Measurements from ENCODE around the gene HUS1. TPM values are rescaled to one million over a fixed set of nuclear protein-coding genes. Genes with fewer than 3 reads are reported as not detected.
A peak's percentile ranks its signal among the peaks of the same experiment; 100 is the strongest.

Gene HUS1
- total and polyA plus RNA-seq, 2 of the 13 experiments (the other 11 are each of a cell fraction or from before 2014, with no cell fraction given), result 14.8 to 16.9 TPM

GRCh38 chr7:47979145-47979831 is at the start of gene HUS1 (continued):
- peak; percentile 72; the same call in 1 of the 2 replicates for TF ChIP-seq NCOR1 (IDR thresholded peaks at IDR 0.05; ENCODE audit: borderline replicate concordance, low read length)
- no peak for TF ChIP-seq ZNF841 (CRISPR knock-in tag; IDR thresholded peaks at IDR 0.05; ENCODE audit: borderline replicate concordance)
- TF ChIP-seq MAF1 (CRISPR knock-in tag; IDR thresholded peaks at IDR 0.05; ENCODE audit: borderline replicate concordance), result no peak
- peak; percentile 86 for TF ChIP-seq ARNTL (CRISPR knock-in tag; IDR thresholded peaks at IDR 0.05)
- peak; percentile 69; the same call in 1 of the 2 replicates for TF ChIP-seq GPN1 (CRISPR knock-in tag; IDR thresholded peaks at IDR 0.05; ENCODE audit: borderline replicate concordance)
- no peak for TF ChIP-seq ATRX (CRISPR knock-in tag; IDR thresholded peaks at IDR 0.05; ENCODE audit: borderline replicate concordance)
- no peak for TF ChIP-seq SRSF4 (IDR thresholded peaks at IDR 0.05; ENCODE audit: low read depth, low read length, poor library complexity, severe bottlenecking)
- TF ChIP-seq SPEN (CRISPR knock-in tag; IDR thresholded peaks at IDR 0.05; ENCODE audit: low read depth), result peak; percentile 96
- 0 out of 2 replicates have a peak, but pooled peaks have one; percentile 46 for TF ChIP-seq ZNF709 (CRISPR knock-in tag; IDR thresholded peaks at IDR 0.05)
- peak; percentile 80; the same call in 1 of the 2 replicates for TF ChIP-seq ZKSCAN8 (CRISPR knock-in tag; IDR thresholded peaks at IDR 0.05; ENCODE audit: borderline replicate concordance)
- peak; percentile 61; the same call in 1 of the 2 replicates for TF ChIP-seq ZNF598 (CRISPR knock-in tag; IDR thresholded peaks at IDR 0.05; ENCODE audit: borderline replicate concordance)
- peak; percentile 70; the same call in 1 of the 2 replicates for TF ChIP-seq E2F1 (CRISPR knock-in tag; IDR thresholded peaks at IDR 0.05)
- peak; percentile 84 for TF ChIP-seq ZNF331 (CRISPR knock-in tag; IDR thresholded peaks at IDR 0.05)
- TF ChIP-seq TP53 (CRISPR knock-in tag; conservative IDR thresholded peaks at IDR 0.05), result 0 out of 2 replicates have a peak, but pooled peaks have one; percentile 35
- peak; percentile 97 for TF ChIP-seq ZFY (CRISPR knock-in tag; IDR thresholded peaks at IDR 0.05)
- peak; percentile 79; the same call in 1 of the 2 replicates for TF ChIP-seq ZNF609 (CRISPR knock-in tag; IDR thresholded peaks at IDR 0.05; ENCODE audit: borderline replicate concordance)
- peak; percentile 76; the same call in 1 of the 2 replicates for TF ChIP-seq ZBTB2 (CRISPR knock-in tag; IDR thresholded peaks at IDR 0.05; ENCODE audit: low read depth)
- TF ChIP-seq ISX (CRISPR knock-in tag; conservative IDR thresholded peaks at IDR 0.05), result 0 out of 2 replicates have a peak, but pooled peaks have one; percentile 34
- peak; percentile 66; the same call in 1 of the 2 replicates for TF ChIP-seq MTERF4 (CRISPR knock-in tag; IDR thresholded peaks at IDR 0.05)
- TF ChIP-seq SIN3A (IDR thresholded peaks at IDR 0.05; ENCODE audit: borderline replicate concordance, low read depth, low read length), result no peak
- TF ChIP-seq THAP11 (CRISPR knock-in tag; IDR thresholded peaks at IDR 0.05), result peak; percentile 92
